ENCODE results near the gene MAPK8IP1.
"Not testable (repeated sequence)": the region's sequence is repeated elsewhere in the genome, so short reads cannot be mapped to it uniquely, and the experiment has no call there.

The MAPK8IP1 gene

GRCh38 chr11:45885274-45885920, at the start of gene MAPK8IP1:
Gene MAPK8IP1, plus strand, starts transcription at chr11:45885651. Its CDS starts 170 bp downstream, at chr11:45885821.
- peak; percentile 19 for DNase-seq

- no peak for DNase-seq
These were observed 46.2 kb upstream of the MAPK8IP1 start for GRCh38 chr11:45839204-45839603.

DNA sequence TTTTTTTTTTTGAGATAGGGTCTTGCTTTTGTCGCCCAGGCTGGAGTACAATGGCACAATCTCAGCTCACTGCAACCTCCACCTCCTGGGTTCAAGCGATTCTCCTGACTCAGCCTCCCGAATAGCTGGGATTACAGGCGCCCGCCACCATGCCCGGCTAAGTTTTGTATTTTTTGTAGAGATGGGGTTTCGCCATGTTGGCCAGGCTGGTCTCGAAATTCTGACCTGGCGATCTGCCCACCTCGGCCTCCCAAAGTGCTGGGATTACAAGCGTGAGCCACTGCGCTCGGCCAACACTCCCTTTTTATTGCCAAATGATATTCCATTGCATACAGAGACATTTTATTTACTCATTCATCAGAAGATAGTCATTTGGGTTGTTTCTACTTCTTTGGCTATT, 45.2 kb upstream of the MAPK8IP1 start:
- not testable (repeated sequence) for DNase-seq

- peak; percentile 82 for DNase-seq
These were observed 42.1 kb upstream of the MAPK8IP1 start for GRCh38 chr11:45843158-45843924.

- DNase-seq, result no peak
These were observed 40.5 kb upstream of the MAPK8IP1 start for GRCh38 chr11:45844822-45845578.

DNA sequence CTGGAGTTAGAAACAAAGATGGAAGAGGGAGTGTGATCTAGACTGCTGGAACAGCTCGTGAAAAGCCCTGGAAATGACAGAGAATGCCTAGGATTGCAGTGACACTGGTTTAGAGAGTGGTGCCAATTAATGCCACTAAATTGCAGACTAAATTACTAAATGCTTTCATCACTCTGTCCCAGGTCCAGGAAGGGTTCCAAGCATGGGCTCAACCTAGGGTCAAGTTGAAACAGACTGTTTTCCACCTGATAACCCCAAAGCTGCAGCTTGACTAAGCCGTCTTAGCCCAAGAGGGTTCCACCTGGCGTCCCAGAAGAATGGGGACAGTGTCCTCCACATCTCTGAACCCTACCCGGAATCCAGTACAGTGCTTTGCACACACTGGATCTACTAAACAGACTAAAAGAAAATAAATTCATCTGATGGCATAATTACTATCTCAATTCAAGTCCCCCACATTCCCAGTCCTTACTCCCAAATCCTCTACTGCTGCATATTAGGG, 39.2 kb upstream of the MAPK8IP1 start:
- DNase-seq, result no peak

DNA sequence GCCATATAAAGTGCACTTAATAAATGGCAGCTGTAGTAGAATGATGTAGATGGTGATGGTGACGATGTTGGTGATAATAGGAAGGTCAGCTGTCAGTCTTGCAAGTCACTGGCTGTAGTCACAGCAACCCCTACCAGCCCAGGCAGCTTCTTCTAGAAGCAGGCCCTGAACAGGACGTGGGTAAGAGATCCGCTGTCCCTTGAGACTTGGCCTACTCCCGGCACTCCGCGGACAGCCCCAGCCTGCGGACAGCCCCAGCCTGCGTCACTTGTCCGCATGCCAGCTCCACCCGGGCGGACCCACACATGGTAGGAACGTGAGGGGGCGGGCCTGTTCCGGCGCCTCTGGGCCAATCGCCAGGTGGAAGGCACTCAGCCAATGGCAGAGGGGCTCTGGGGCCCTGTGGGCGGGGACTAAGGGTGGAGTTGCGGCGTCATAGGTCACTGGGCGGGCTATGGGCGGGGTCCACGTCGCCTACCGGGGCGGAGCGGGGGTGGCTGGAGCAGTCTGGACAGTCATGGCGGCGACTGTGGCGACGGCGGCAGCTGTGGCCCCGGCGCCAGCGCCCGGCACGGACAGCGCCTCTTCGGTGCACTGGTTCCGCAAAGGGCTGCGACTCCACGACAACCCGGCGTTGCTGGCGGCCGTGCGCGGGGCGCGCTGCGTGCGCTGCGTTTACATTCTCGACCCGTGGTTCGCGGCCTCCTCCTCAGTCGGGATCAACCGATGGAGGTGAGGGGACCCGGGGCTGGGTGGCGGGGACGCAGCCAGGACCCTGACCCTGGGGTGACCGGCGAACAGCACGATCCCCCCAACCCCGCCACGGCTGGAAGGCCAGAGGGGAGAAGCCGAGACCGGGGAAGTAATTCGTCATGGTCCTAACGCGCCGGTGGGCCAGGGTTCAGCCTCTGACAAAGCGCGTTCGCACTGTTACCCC, 38.2 kb upstream of the MAPK8IP1 start, which contains the start of gene CRY2:
Gene CRY2, plus strand, starts transcription at position 502 of the 937 bp plus-strand sequence. Its CDS starts 16 bp downstream, at position 518.
- DNase-seq, result peak; percentile 97

DNA sequence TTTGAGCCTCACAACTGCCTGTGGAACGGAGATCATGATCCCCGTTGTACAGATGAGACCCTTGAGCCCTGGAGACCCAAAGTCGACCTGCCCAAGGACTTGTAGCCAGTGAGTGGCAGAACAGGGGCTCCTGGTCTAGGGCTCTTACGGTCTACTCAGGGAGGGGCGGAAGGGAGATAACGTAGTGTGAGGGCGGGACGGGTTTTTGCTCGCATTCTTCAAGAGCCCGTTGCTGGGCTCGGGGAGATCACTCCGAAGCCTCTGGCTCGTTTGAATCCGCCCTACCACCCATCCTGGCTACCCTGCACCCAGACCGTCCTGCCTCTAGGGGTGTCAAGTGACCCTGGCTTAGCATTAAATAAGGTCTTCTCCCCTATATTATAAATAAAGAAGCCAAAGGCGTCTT, 37.5 kb upstream of the MAPK8IP1 start:
- DNase-seq, result peak; percentile 49

- DNase-seq, result no peak
These were observed 36.8 kb upstream of the MAPK8IP1 start for GRCh38 chr11:45848654-45849081.

GRCh38 chr11:45850446-45850845, 35.0 kb upstream of the MAPK8IP1 start:
- DNase-seq, result peak; percentile 68

GRCh38 chr11:45851228-45851627, 34.2 kb upstream of the MAPK8IP1 start:
- no peak for DNase-seq

GRCh38 chr11:45852018-45852711, 33.3 kb upstream of the MAPK8IP1 start:
- no peak for DNase-seq

- DNase-seq, result no peak
These were observed 32.7 kb upstream of the MAPK8IP1 start for GRCh38 chr11:45852712-45853101.

- no peak for DNase-seq
These were observed 31.9 kb upstream of the MAPK8IP1 start for GRCh38 chr11:45853332-45854219.

DNA sequence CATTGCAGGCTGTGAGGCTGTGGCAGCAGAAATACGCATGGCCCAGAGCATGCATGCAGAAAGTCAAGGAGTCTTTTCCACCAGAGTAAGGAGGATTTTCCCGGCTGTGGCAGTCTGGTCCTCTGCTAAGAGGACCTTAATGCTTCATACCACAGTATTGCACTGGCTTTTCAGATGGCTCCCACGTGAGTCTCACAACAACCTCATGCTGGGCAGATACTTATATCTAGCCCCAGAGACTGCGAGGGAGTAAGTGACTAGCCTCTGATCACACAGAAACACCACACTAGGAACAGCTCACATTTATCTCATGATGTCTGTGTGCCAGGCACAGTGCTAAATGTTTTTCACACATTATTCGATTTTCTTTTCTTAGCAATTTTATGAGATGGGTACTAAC, 30.1 kb upstream of the MAPK8IP1 start:
- no peak for DNase-seq

DNA sequence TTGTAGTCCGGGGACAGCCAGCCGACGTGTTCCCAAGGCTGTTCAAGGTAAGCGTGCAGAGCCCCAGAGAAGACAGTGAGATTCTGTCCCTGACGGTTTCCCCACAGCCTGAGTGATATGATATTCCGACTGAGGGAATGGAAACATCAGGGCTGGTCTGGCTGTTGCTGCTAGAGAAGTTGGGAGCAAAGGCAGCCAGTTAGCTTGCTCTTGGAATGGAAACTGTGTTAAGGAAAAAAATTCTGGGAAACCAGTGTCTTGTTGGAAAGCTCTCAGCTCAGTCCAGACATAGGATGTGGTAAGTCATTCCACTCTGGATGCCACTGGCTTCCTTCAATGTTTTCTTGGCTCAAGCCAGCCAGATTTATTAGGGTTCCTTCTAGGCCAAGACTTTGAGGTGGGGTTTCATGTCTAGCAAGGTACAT, 29.4 kb upstream of the MAPK8IP1 start:
- peak; percentile 80 for DNase-seq

DNA sequence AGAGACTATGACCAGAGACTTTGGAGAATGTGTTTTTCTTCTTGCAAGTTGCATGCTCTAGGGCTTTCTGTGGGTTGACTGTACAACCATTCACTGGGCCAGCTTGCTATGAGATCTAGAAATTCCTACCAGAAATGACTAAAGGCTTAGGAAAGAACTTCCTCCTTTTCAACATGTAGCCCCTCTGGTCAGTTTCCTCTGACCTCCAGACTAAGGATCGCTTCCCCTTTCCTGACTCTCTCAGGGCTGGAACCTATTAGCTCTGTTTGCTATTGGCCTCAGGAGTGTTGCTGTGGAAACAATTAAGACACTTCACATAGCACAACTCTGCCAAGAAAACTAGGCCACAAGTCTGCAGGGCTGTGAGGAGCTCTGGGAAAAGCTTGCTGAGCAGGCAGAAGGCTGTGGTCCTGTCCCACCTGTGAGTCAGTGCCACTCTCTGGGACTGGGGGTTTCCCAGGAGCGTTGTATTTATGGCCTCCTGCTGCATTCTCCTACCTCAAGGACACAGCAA, 27.4 kb upstream of the MAPK8IP1 start:
- peak; percentile 90 for DNase-seq

DNA sequence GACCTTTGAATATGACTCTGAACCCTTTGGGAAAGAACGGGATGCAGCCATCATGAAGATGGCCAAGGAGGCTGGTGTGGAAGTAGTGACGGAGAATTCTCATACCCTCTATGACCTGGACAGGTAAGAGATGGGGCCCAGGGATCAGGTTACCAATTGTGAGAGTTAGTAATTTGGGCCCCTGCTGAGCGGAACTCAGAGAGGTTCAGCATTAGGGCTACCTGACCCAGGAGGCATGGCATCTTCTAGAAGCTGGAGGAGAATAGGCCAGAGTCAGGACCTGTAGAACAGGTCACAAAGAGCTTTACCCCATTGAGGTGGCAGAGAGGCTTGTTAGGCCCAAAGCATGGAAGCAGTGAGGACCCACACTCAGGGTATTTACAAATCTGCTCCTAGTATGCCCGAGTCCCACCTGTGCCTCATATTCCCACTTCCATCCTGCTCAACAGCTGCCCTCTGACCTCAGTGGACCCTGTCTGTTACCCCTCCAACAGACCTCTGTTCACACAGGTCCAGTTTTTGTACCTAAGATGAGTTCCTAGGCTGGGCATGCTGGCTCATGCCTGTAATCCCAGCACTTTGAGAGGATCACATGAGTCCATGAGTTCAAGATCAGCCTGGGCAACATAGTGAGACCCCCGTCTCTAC, 26.6 kb upstream of the MAPK8IP1 start:
- no peak for DNase-seq

GRCh38 chr11:45859661-45860140, 25.8 kb upstream of the MAPK8IP1 start:
- peak; percentile 98 for DNase-seq

Data from fibroblast of upper back skin (primary cell).